IMR-90 (cell line): ENCODE measurements around the gene PTPN4. TPM values are rescaled to one million over a fixed set of nuclear protein-coding genes. Genes with fewer than 3 reads are reported as not detected.

Experiments
- ATAC-seq: fragments of 200-7000 bp; cut with Tn5 transposase; 2 replicates; pipeline ENCODE4 v1.9.1; 2020; ENCODE audit warnings: low read depth, mild to moderate bottlenecking, moderate library complexity
- BruUV-seq: library from RNA; stranded (reverse); fragments of 400-500 nt; replicated peaks from 2 replicates; lab custom pipeline; 2021; lab: Mats Ljungman, UMichigan
- CTCF ChIA-PET: fragments of 300-600 bp; formaldehyde crosslinking; extraction: SDS; loops from one replicate; lab custom pipeline; 2021; ENCODE audit warnings: antibody characterized with exemption; lab: Yijun Ruan, JAX
- POLR2A ChIA-PET: fragments of 300-600 bp; sonication (Branson Sonifier 250); formaldehyde crosslinking; loops from one replicate; lab custom pipeline; 2022; ENCODE audit warnings: antibody characterized with exemption; ENCODE audit not compliant: unreplicated experiment; lab: Charles Lee
- DNase-seq: peaks from one replicate; pipeline ENCODE4 v3.0.0; 2013
- H2AFZ ChIP-seq: replicated peaks from 2 replicates; pipeline ENCODE3; 2013; ENCODE audit warnings: low read length, mild to moderate bottlenecking; ENCODE audit not compliant: poor library complexity
- H2AK5ac ChIP-seq: 2 replicates; pipeline ENCODE4 v1.6.1; 2013; ENCODE audit warnings: low read depth, low read length, inconsistent platforms
- H2AK9ac ChIP-seq: replicated peaks from 2 replicates; pipeline ENCODE3; 2013; ENCODE audit warnings: mild to moderate bottlenecking, low read depth, low read length, moderate library complexity; ENCODE audit not compliant: poor library complexity
- H2BK120ac ChIP-seq: 2 replicates; pipeline ENCODE4 v1.6.1; 2013; ENCODE audit warnings: low read depth, low read length, inconsistent platforms
- H2BK15ac ChIP-seq: 3 replicates; pipeline ENCODE4 v1.6.1; 2013; ENCODE audit warnings: low read depth, low read length, inconsistent platforms
- H2BK20ac ChIP-seq: 2 replicates; pipeline ENCODE4 v1.6.1; 2013; ENCODE audit warnings: low read depth, mild to moderate bottlenecking, inconsistent platforms, low read length, moderate library complexity
- H2BK5ac ChIP-seq: 2 replicates; pipeline ENCODE4 v1.6.1; 2013; ENCODE audit warnings: mild to moderate bottlenecking, low read depth, low read length, inconsistent platforms; ENCODE audit not compliant: poor library complexity, severe bottlenecking
- H3K14ac ChIP-seq: replicated peaks from 2 replicates; pipeline ENCODE4 v1.6.1; 2013; ENCODE audit warnings: low read depth, low read length, inconsistent platforms
- H3K18ac ChIP-seq: 2 replicates; pipeline ENCODE4 v1.6.1; 2013; ENCODE audit warnings: low read depth, low read length, control low read depth
- H3K23ac ChIP-seq: 2 replicates; pipeline ENCODE4 v1.6.1; 2013; ENCODE audit warnings: low read depth, low read length, inconsistent platforms
- H3K27ac ChIP-seq: 2 replicates; pipeline ENCODE4 v1.5.1; 2013; ENCODE audit warnings: mild to moderate bottlenecking, control low read depth, low read length; ENCODE audit not compliant: insufficient read depth
- H3K27me3 ChIP-seq: 2 replicates; pipeline ENCODE4 v1.6.1; 2013; ENCODE audit warnings: low read length; ENCODE audit not compliant: control insufficient read depth, insufficient read depth
- H3K36me3 ChIP-seq: 2 replicates; pipeline ENCODE4 v1.6.1; 2013; ENCODE audit warnings: low read length, mixed read lengths; ENCODE audit not compliant: control insufficient read depth, insufficient read depth
- H3K4ac ChIP-seq: 2 replicates; pipeline ENCODE4 v1.6.1; 2013; ENCODE audit warnings: low read depth, low read length, inconsistent platforms
- H3K4me1 ChIP-seq: 2 replicates; pipeline ENCODE4 v1.6.1; 2013; ENCODE audit warnings: low read length, mixed read lengths; ENCODE audit not compliant: control insufficient read depth, insufficient read depth
- H3K4me2 ChIP-seq: 2 replicates; pipeline ENCODE4 v1.6.1; 2013; ENCODE audit warnings: low read depth, mild to moderate bottlenecking, control low read depth, low read length, moderate library complexity
- H3K4me3 ChIP-seq: 2 replicates; pipeline ENCODE4 v1.5.1; 2013; ENCODE audit warnings: low read depth, mild to moderate bottlenecking, control low read depth, low read length, moderate library complexity; ENCODE audit not compliant: insufficient read depth
- H3K56ac ChIP-seq: 2 replicates; pipeline ENCODE4 v1.6.1; 2013; ENCODE audit warnings: low read length, inconsistent platforms; ENCODE audit not compliant: insufficient read depth; ENCODE audit errors: extremely low read depth
- H3K79me1 ChIP-seq, 2 experiments: 2 replicates each; pipeline ENCODE4 v1.6.1; 2013; ENCODE audit warnings: low read length in 2 of 2, inconsistent platforms in 1 of 2, low read depth in 1 of 2
- H3K9ac ChIP-seq: 2 replicates; pipeline ENCODE4 v1.6.1; 2013; ENCODE audit warnings: low read depth, low read length, control low read depth
- H3K9me1 ChIP-seq: 2 replicates; pipeline ENCODE4 v1.6.1; 2013; ENCODE audit warnings: low read length, inconsistent platforms; ENCODE audit not compliant: insufficient read depth
- H3K9me3 ChIP-seq: 2 replicates; pipeline ENCODE4 v1.6.1; 2013; ENCODE audit warnings: low read length; ENCODE audit not compliant: control insufficient read depth, insufficient read depth
- H4K20me1 ChIP-seq: 2 replicates; pipeline ENCODE4 v1.6.1; 2013; ENCODE audit warnings: low read length, inconsistent platforms; ENCODE audit not compliant: insufficient read depth
- H4K5ac ChIP-seq: 2 replicates; pipeline ENCODE4 v1.6.1; 2013; ENCODE audit warnings: mild to moderate bottlenecking, low read depth, low read length, control low read depth
- H4K8ac ChIP-seq, 2 experiments: 2 replicates each; pipeline ENCODE4 v1.6.1; 2013; ENCODE audit warnings: low read depth in 2 of 2, low read length in 2 of 2, control low read depth in 1 of 2, inconsistent platforms in 1 of 2
- H4K91ac ChIP-seq: 2 replicates; pipeline ENCODE4 v1.6.1; 2013; ENCODE audit warnings: low read depth, low read length, inconsistent platforms; ENCODE audit not compliant: insufficient read depth
- BHLHE40 ChIP-seq: fragments of 150-350 bp; IDR thresholded peaks from 2 replicates; pipeline ENCODE4 v1.6.1; 2016; ENCODE audit warnings: mild to moderate bottlenecking, low read depth, low read length
- CEBPB ChIP-seq: IDR thresholded peaks from 2 replicates; pipeline ENCODE4 v1.6.1; 2012; ENCODE audit warnings: low read depth, low read length, improper control_type of control experiment
- CHD1 ChIP-seq: IDR thresholded peaks from 2 replicates; pipeline ENCODE4 v1.6.1; 2012; ENCODE audit warnings: low read depth, low read length, improper control_type of control experiment
- CTCF ChIP-seq: conservative IDR thresholded peaks from 2 replicates; pipeline ENCODE4 v1.5.1; 2012; ENCODE audit warnings: mild to moderate bottlenecking, low read depth, low read length, improper control_type of control experiment
- ELK1 ChIP-seq: fragments of 150-350 bp; IDR thresholded peaks from 2 replicates; pipeline ENCODE4 v1.6.1; 2016; ENCODE audit warnings: low read depth, mild to moderate bottlenecking, low read length, moderate library complexity, borderline replicate concordance
- FOS ChIP-seq: fragments of 150-350 bp; IDR thresholded peaks from 2 replicates; pipeline ENCODE4 v1.6.1; 2016; ENCODE audit warnings: low read depth, low read length
- MAFK ChIP-seq: IDR thresholded peaks from 2 replicates; pipeline ENCODE4 v1.6.1; 2012; ENCODE audit warnings: low read depth, low read length, improper control_type of control experiment
- MAZ ChIP-seq: IDR thresholded peaks from 2 replicates; pipeline ENCODE4 v1.6.1; 2012; ENCODE audit warnings: low read depth, mild to moderate bottlenecking, low read length, improper control_type of control experiment, moderate library complexity, borderline replicate concordance
- MXI1 ChIP-seq: IDR thresholded peaks from 2 replicates; pipeline ENCODE4 v1.6.1; 2012; ENCODE audit warnings: low read depth, mild to moderate bottlenecking, low read length, moderate library complexity, borderline replicate concordance
- NFE2L2 ChIP-seq: fragments of 150-350 bp; IDR thresholded peaks from 2 replicates; pipeline ENCODE4 v1.6.1; 2016; ENCODE audit warnings: low read depth, mild to moderate bottlenecking, low read length
- POLR2A ChIP-seq: IDR thresholded peaks from 2 replicates; pipeline ENCODE4 v1.6.1; 2012; ENCODE audit warnings: mild to moderate bottlenecking, low read depth, low read length
- RAD21 ChIP-seq: IDR thresholded peaks from 2 replicates; pipeline ENCODE4 v1.6.1; 2012; ENCODE audit warnings: low read length, improper control_type of control experiment
- RCOR1 ChIP-seq: IDR thresholded peaks from 2 replicates; pipeline ENCODE4 v1.6.1; 2012; ENCODE audit warnings: mild to moderate bottlenecking, low read length, improper control_type of control experiment; ENCODE audit not compliant: insufficient replicate concordance
- RFX5 ChIP-seq: IDR thresholded peaks from 2 replicates; pipeline ENCODE4 v1.8.0; 2012; ENCODE audit warnings: low read depth, mild to moderate bottlenecking, low read length, moderate library complexity
- SMC3 ChIP-seq: fragments of 150-350 bp; IDR thresholded peaks from 2 replicates; pipeline ENCODE4 v1.6.1; 2016; ENCODE audit warnings: low read depth, mild to moderate bottlenecking, antibody characterized with exemption, low read length, moderate library complexity
- USF2 ChIP-seq: fragments of 150-350 bp; IDR thresholded peaks from 2 replicates; pipeline ENCODE4 v1.6.1; 2017; ENCODE audit warnings: mild to moderate bottlenecking, antibody characterized with exemption, low read length, low read depth
- WGBS, 2 experiments: methylation state at CpG; one replicate each; pipeline versions ENCODE4 v1.1.5 to v1.1.7; 2013; ENCODE audit warnings: missing lambda C conversion rate in 2 of 2; ENCODE audit not compliant: insufficient read length in 1 of 2; ENCODE audit errors: extremely low coverage in 2 of 2; 5-methylcytosine and 5-hydroxymethylcytosine counted together
- dilution Hi-C: fragments of 300-500 bp; cut with HindIII; formaldehyde crosslinking; loops from one replicate; pipeline ENCODE4 v1.14.3; 2018; ENCODE audit warnings: low sequenced_read_pairs; ENCODE audit not compliant: unreplicated experiment
- in situ Hi-C: fragments of 300-500 bp; cut with MboI; formaldehyde crosslinking; loops from 3 replicates; pipeline ENCODE4 v1.14.3; 2019; ENCODE audit warnings: low sequenced_read_pairs, inconsistent platforms, mixed read lengths
- intact Hi-C: fragments of 100-400 bp; cut with micrococcal nuclease; formaldehyde crosslinking; loops from 2 replicates; pipeline ENCODE4 v1.10.0; 2022
- polyA plus RNA-seq, 3 experiments: library from polyadenylated mRNA; depleted of rRNA; stranded (reverse); fragments of >200 nt; gene quantifications; 2 replicates each; pipeline ENCODE4 v1.2.3, GENCODE V29; 2012; ENCODE audit warnings: low replicate concordance in 1 of 3
- total RNA-seq: library from RNA; depleted of rRNA; stranded (reverse); fragments of >200 nt; gene quantifications from 2 replicates; pipeline ENCODE4 v1.2.3, GENCODE V29; 2012

Gene PTPN4
- total and polyA plus RNA-seq, 2 of the 4 experiments (the other 2 are of a cell fraction): 2.9 to 19.2 TPM

- no peak overlapping the region for H3K27ac ChIP-seq
- intact Hi-C loops: no loop called here
- H2BK15ac ChIP-seq: no peak overlapping the region
- TF ChIP-seq MXI1 (no peak), MAZ (no peak), BHLHE40 (no peak), POLR2A (no peak), MAFK (no peak), SMC3 (no peak), FOS (no peak), RFX5 (no peak), NFE2L2 (no peak), CEBPB (no peak), ELK1 (no peak), CHD1 (no peak), USF2 (no peak), CTCF (no peak), RCOR1 (no peak), RAD21 (no peak)
- H3K4me3 ChIP-seq: no peak overlapping the region
- no peak overlapping the region for H2BK5ac ChIP-seq
- no peak overlapping the region for H4K5ac ChIP-seq
- no peak overlapping the region for H2AK5ac ChIP-seq
- H3K79me1 ChIP-seq: no peaks in the 10 kb centered on the region
- no peak overlapping the region for H3K23ac ChIP-seq
- no peaks in the 10 kb centered on the region for H3K4me1 ChIP-seq
- no peak overlapping the region for H3K18ac ChIP-seq
- H3K27me3 ChIP-seq: no peaks in the 10 kb centered on the region
- no peak overlapping the region for H3K14ac ChIP-seq
- dilution Hi-C loops: no loop called here
- H3K9me1 ChIP-seq: no peaks in the 10 kb centered on the region
- CTCF ChIA-PET: no interaction called here
- no peak overlapping the region for H2BK120ac ChIP-seq
- H3K9me3 ChIP-seq: no peaks in the 10 kb centered on the region
- H4K8ac ChIP-seq: no peak overlapping the region
- no TSS peak for BruUV-seq
- WGBS, 2 experiments: 97% methylated on average over 5 of the region's 11 CpGs; no CpG with 5 or more reads in 1 of the 2 experiments
- no peak overlapping the region for H3K9ac ChIP-seq
- no peak overlapping the region for H2BK20ac ChIP-seq
- H3K36me3 ChIP-seq: no peaks in the 10 kb centered on the region
- no peak for ATAC-seq
- H3K4me2 ChIP-seq: no peak overlapping the region
- no peak overlapping the region for H3K56ac ChIP-seq
- H2AK9ac ChIP-seq: no peak overlapping the region
- no peak overlapping the region for H4K91ac ChIP-seq
- no peak for DNase-seq
- H4K20me1 ChIP-seq: no peaks in the 10 kb centered on the region
- H2AFZ ChIP-seq: no peak overlapping the region
- POLR2A ChIA-PET: no interaction called here
- H3K4ac ChIP-seq: no peak overlapping the region
- in situ Hi-C loops: no loop called here
These were observed 246.3 kb downstream of the PTPN4 start for GRCh38 chr2:120005834-120006521.
